Neural cell (in vitro differentiated cells): ENCODE data around the gene TMEM151A.

Source experiments
- CTCF ChIP-seq: fragments of 450-650 bp; IDR thresholded peaks from 2 replicates; pipeline ENCODE4 v1.5.1; 2014; ENCODE audit warnings: antibody characterized with exemption, mild to moderate bottlenecking, moderate library complexity; ENCODE audit not compliant: poor library complexity, severe bottlenecking
- EP300 ChIP-seq: fragments of 450-650 bp; conservative IDR thresholded peaks from 2 replicates; pipeline ENCODE4 v1.6.1; 2014; ENCODE audit warnings: antibody characterized with exemption, mild to moderate bottlenecking, moderate library complexity; ENCODE audit not compliant: poor library complexity, severe bottlenecking
- TAF1 ChIP-seq: IDR thresholded peaks from 2 replicates; pipeline ENCODE4 v1.6.1; 2012; ENCODE audit warnings: low read depth

GRCh38 chr11:66343176-66343575 lies 51.5 kb downstream of the TMEM151A start:
- TF ChIP-seq TAF1, result no peak
- TF ChIP-seq EP300, result no peak
- no peak for TF ChIP-seq CTCF
